ENCODE data around the gene DCAF7.

GRCh38 chr17:63640038-63640437 lies 89.8 kb downstream of the DCAF7 start:
- TF ChIP-seq POLR2A (IDR thresholded peaks at IDR 0.05) (no peak), CTCF (IDR thresholded peaks at IDR 0.05) (no peak)
